GM19239 (cell line): ENCODE data around the gene SIKE1.
"Not testable (repeated sequence)": the region's sequence is repeated elsewhere in the genome, so short reads cannot be mapped to it uniquely, and the experiment has no call there.

Source experiments
- DNase-seq: peaks from one replicate; pipeline ENCODE4 v3.0.0; 2011; ENCODE audit warnings: low spot score; ENCODE audit not compliant: insufficient read length
- FAIRE-seq: peaks from 2 replicates; lab custom pipeline; 2011; peaks lifted over from hg19 to GRCh38; lab: Jason Lieb, UNC

Gene SIKE1

DNA sequence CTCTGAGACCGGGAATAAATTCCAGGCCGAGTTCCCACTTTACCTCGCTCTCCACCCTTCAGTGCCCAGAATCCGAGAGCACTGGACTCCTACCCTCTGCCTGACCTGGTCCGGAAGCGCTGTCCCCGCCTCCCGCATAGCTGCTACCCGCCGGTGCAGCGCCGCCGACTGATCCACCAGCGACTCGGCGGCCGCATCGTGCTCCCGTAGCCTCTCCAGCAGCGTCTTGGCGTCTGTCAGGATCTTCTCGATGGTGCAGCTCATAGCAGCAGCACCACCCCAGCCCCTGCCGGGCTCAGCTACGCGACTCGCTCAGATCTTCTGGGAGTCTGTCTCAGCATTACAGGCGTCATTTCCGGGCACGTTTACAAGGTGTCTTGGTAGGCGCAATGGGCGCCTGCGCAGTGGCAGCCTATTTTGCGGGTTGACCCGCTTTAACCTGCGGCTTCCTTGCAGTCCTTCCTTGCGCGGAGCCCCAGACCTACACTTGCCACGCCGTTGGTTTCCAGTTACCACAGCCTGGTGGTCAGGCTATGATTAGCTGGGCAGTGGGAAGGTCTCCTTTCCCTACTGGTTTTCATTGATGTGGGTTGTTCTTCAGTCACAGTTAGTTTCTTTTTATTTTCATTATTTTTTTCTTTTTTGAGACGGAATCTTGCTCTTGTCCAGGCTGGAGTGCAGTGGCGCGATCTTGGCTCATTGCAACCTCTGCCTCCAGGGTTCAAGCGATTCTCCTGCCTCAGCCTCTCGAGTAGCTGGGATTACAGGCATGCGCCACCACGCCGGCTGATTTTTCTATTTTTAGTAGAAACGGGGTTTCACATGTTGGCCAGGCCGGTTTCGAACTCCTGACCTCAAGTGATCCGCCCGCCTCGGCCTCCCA, at the start of gene SIKE1:
TSS of gene SIKE1 (minus strand) at position 342 of the 883 bp plus-strand sequence. CDS start at position 264, 78 bp downstream.
- DNase-seq (peak; percentile 80), FAIRE-seq (peak; percentile 93)

DNA sequence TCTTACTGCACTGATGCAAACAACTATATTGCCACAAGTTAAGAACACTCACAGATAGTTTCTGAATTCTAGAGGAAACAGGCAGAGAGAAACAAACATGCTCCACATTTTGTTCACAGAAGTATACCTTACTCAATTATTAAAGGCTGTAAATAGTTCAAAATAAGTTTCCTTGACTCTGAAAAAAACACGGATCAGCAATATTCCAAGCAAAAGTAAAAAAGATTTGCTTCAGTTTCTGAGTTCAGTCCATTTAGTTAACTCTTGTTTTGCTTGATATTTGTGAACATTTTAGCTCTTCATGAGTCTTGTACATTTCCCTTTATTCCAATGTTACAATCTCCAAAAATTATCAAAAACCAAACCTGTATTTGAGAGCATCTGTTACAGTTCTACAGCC, 49.6 kb upstream of the SIKE1 start:
- FAIRE-seq, DNase-seq: not testable (repeated sequence)

DNA sequence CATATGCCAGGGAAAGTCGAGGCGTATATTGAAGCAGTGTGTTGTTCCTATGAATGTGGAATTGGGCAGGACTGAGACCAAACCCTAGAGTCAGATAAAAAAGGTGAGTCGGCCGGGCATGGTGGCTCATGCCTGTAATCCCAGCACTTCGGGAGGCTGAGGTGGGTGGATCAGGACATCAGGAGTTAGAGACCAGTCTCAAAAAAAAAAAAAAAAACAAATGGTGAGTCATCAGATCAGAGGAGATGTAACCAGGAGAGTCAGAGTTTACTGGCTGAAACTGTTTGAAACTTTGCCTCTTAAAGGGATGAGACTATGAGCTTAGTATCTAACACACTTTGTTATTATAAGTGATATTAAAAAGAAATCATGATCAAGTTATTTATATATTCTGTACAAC, 47.8 kb upstream of the SIKE1 start:
- no peak for FAIRE-seq
- DNase-seq, result no peak

DNA sequence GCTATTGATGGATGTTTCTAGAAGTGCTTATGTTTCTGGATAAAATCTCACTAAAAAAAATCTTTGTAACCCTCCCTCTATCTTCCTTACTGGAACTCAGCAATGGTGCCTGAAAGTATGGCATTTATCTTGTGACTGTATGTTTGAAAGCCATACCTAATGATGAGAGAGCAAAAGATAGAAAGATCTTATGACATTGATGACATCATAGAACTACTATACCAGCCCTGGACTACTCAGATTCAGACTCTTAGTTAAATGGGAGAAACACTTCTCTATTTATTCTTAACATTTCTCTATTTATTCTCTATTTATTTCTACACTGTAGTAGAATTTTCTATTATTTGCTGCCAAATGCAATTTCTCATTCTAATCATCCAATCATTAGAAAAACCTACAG, 41.5 kb upstream of the SIKE1 start:
- DNase-seq, result no peak
- FAIRE-seq, result no peak

GRCh38 chr1:114820392-114820791, 39.9 kb upstream of the SIKE1 start:
- DNase-seq (no peak), FAIRE-seq (no peak)

- FAIRE-seq (no peak), DNase-seq (no peak)
Observed at GRCh38 chr1:114819869-114820268, 39.4 kb upstream of the SIKE1 start.

DNA sequence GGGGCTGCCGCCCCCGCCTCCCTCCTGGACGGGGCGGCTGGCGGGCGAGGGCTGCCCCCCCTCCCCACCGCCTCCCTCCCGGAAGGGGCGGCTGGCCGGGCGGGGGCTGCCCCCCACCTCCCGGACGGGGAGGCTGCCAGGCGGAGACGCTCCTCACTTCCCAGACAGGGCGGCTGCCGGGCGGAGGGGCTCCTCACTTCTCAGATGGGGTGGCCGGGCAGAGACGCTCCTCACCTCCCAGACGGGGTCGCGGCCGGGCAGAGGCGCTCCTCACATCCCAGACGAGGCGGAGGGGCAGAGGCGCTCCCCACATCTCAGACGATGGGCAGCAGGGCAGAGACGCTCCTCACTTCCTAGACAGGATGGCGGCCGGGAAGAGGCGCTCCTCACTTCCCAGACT, 24.0 kb upstream of the SIKE1 start:
- not testable (repeated sequence) for FAIRE-seq, DNase-seq

- DNase-seq, result no peak
- no peak for FAIRE-seq
Observed at GRCh38 chr1:114803001-114803400, 22.5 kb upstream of the SIKE1 start.

DNA sequence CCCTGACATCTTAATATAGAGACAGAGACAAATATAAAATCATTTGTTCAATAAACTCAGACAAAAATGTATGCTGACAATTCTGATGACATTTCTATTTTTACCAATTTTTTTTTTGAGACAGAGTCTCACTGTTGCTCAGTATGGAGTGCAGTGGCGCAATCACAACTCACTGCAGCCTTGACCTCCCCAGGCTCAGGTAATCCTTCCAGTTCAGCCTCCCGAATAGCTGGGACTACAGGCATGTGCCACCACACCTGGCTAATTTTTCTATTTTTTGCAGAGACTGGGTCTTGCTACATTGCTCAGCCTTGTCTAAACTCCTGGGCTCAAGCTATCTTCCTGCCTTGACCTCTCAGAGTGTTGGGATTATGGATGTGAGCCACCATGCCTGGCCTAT, 13.6 kb upstream of the SIKE1 start:
- DNase-seq (no peak), FAIRE-seq (no peak)

DNA sequence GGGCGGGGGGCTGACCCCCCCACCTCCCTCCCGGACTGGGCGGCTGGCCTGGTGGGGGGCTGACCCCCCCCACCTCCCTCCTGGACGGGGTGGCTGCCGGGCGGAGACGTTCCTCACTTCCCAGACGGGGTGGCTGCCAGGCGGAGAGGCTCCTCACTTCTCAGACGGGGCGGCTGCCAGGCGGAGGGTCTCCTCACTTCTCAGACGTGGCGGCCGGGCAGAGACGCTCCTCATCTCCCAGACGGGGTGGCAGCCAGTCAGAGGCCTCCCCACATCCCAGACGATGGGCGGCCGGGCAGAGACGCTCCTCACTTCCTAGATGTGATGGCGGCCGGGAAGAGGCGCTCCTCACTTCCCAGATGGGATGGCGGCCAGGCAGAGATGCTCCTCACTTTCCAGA, 10.1 kb upstream of the SIKE1 start:
- not testable (repeated sequence) for DNase-seq, FAIRE-seq

GRCh38 chr1:114786440-114786839, 6.0 kb upstream of the SIKE1 start:
- FAIRE-seq, result not testable (repeated sequence)

GRCh38 chr1:114782476-114782875, 2.0 kb upstream of the SIKE1 start:
- no peak for DNase-seq
- no peak for FAIRE-seq

More at GRCh38 chr1:114786440-114786839, 6.0 kb upstream of the SIKE1 start:
- not testable (repeated sequence) for DNase-seq

DNA sequence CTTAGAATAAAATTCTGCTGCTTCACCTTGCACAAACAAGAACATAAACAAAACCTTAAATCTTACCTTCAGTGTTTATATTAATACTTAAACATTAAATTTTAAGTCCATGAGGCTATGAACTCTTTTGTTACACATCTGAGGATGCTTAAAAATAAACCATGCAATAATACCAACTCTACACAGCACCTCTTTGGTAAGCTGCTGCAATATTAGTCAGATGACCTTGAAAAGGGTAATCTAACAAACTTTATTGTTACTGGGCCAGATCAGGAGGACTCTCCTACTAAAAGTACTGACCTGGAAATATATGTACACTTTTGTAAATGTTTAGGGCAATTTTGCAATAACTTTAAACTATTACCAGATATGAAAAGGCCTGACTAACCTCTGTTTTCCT, 763 bp downstream of the SIKE1 start:
- FAIRE-seq, result no peak

DNA sequence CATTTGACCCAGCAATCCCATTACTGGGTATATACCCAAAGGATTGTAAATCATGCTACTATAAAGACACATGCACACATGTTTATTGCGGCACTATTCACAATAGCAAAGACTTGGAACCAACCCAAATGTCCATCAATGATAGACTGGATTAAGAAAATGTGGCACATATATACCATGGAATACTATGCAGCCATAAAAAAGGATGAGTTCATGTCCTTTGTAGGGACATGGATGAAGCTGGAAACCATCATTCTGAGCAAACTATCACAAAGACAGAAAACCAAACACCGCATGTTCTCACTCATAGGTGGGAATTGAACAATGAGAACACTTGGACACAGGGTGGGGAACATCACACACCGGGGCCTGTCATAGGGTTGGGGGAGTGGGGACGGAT, 3.8 kb downstream of the SIKE1 start:
- DNase-seq, FAIRE-seq: not testable (repeated sequence)

More for the DNA sequence above, 763 bp downstream of the SIKE1 start:
- DNase-seq, result no peak

- FAIRE-seq (no peak), DNase-seq (no peak)
Observed at GRCh38 chr1:114771992-114772391, 8.5 kb downstream of the SIKE1 start.

- FAIRE-seq, result peak; percentile 55
- DNase-seq, result no peak
Observed at GRCh38 chr1:114770989-114771388, 9.5 kb downstream of the SIKE1 start.

- no peak for DNase-seq
- no peak for FAIRE-seq
Observed at GRCh38 chr1:114764689-114765088, 15.8 kb downstream of the SIKE1 start.

DNA sequence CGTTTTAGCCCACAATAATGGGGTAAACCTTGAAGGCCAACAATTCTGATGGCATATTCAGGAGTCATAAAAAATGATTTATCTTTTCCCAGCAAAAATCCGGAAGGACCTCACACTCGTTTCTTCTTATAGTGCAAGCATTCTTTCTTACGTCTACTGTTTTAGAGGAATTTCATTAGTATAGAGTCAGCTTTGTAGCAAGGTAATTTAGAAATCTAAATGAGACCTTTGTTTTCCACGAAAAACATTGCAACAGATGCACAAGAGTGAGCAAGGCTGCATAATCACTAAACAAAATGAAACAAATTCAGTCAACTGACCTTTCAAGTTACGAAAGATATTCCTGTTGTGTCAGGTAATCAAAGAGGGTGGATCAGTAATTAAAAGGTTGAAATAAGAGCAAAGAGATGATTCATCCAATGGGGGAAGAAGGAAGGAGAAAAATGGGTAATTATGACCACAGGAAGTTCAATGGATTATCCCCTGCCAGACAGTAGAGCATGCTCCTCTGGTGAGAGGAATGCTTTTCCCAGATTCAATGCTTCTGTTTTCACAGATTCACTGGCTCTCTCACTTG, 22.1 kb downstream of the SIKE1 start:
- FAIRE-seq (peak; percentile 8), DNase-seq (no peak)

GRCh38 chr1:114757455-114758255, 22.8 kb downstream of the SIKE1 start, which contains the start of gene CSDE1:
Gene CSDE1, minus strand, starts transcription at chr1:114757984. Its CDS starts 18,094 bp downstream, at chr1:114739890.
- DNase-seq, result peak; percentile 69

GRCh38 chr1:114756949-114757454, 23.5 kb downstream of the SIKE1 start:
- DNase-seq, result no peak
- no peak for FAIRE-seq

More at GRCh38 chr1:114757455-114758255, 22.8 kb downstream of the SIKE1 start, which contains the start of gene CSDE1:
- peak; percentile 93 for FAIRE-seq
